RWPE2 (cell line): ENCODE data around the gene HOMER1.
A peak's percentile ranks its signal among the peaks of the same experiment; 100 is the strongest.

ENCODE experiments used
- ATAC-seq: fragments of 200-7000 bp; cut with Tn5 transposase; 3 replicates; pipeline ENCODE4 v1.9.1; 2021; ENCODE audit warnings: low read depth
- DNase-seq: peaks from one replicate; pipeline ENCODE4 v3.0.0-alpha.2; 2020; ENCODE audit warnings: low spot score
- H3K27ac ChIP-seq: fragments of 450-650 bp; 2 replicates; pipeline ENCODE4 v1.5.1; 2017; ENCODE audit warnings: mild to moderate bottlenecking; ENCODE audit not compliant: poor library complexity, severe bottlenecking
- H3K27me3 ChIP-seq: fragments of 250-450 bp; sonication (Bioruptor Pico); 2 replicates; pipeline ENCODE4 v1.5.1; 2021; ENCODE audit warnings: mild to moderate bottlenecking, moderate library complexity; ENCODE audit not compliant: insufficient read depth, poor library complexity, severe bottlenecking
- H3K36me3 ChIP-seq: fragments of 250-450 bp; sonication (Bioruptor Pico); 2 replicates; pipeline ENCODE4 v1.5.1; 2020; ENCODE audit warnings: low read depth, mild to moderate bottlenecking, moderate library complexity
- H3K4me1 ChIP-seq: fragments of 250-450 bp; sonication (Bioruptor Pico); 2 replicates; pipeline ENCODE4 v1.5.1; 2021; ENCODE audit warnings: mild to moderate bottlenecking, moderate library complexity; ENCODE audit not compliant: insufficient read depth, poor library complexity, severe bottlenecking
- H3K4me3 ChIP-seq: fragments of 250-450 bp; sonication (Bioruptor Pico); 2 replicates; pipeline ENCODE4 v1.5.1; 2021; ENCODE audit warnings: mild to moderate bottlenecking, moderate library complexity; ENCODE audit not compliant: severe bottlenecking
- H3K9me3 ChIP-seq: fragments of 250-450 bp; sonication (Bioruptor Pico); 2 replicates; pipeline ENCODE4 v1.5.1; 2021; ENCODE audit warnings: mild to moderate bottlenecking, moderate library complexity; ENCODE audit not compliant: severe bottlenecking
- TF ChIP-seq, protein P1 (sequence below): fragments of 450-650 bp; IDR thresholded peaks from one replicate; pipeline ENCODE4 v1.5.1; 2017; ENCODE audit warnings: mild to moderate bottlenecking, moderate library complexity; ENCODE audit not compliant: poor library complexity, severe bottlenecking

HOMER1 gene

DNA sequence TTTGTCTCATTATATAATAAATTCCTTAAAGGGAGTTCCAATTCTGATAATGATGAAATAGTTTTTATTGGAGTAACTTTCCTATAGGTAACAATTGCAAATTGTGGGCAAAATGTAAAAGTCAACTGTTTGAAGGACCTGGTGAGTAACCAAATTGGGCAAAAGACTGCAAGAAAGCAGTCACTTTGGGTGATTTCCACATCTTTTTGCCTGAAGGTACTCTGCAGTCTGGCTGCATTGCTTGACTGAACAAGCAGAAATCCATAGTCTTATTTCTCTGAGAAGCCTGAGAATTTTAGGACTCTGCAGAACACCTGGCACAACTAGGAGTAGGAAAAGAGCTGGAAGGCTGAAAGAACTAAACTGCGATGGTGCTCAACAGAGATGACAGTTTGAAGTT lies 114.9 kb downstream of the HOMER1 start:
- no peaks in the 10 kb centered on the region for H3K9me3 ChIP-seq
- peaks cover 18% of the 10 kb centered on the region for H3K36me3 ChIP-seq
- no peak for DNase-seq
- no peak overlapping the region for H3K4me3 ChIP-seq
- H3K27ac ChIP-seq = no peak overlapping the region
- H3K27me3 ChIP-seq = no peaks in the 10 kb centered on the region
- no peaks in the 10 kb centered on the region for H3K4me1 ChIP-seq
- peak; percentile 45; the same call in 2 of the 3 replicates for ATAC-seq
- TF ChIP-seq, protein P1, sequence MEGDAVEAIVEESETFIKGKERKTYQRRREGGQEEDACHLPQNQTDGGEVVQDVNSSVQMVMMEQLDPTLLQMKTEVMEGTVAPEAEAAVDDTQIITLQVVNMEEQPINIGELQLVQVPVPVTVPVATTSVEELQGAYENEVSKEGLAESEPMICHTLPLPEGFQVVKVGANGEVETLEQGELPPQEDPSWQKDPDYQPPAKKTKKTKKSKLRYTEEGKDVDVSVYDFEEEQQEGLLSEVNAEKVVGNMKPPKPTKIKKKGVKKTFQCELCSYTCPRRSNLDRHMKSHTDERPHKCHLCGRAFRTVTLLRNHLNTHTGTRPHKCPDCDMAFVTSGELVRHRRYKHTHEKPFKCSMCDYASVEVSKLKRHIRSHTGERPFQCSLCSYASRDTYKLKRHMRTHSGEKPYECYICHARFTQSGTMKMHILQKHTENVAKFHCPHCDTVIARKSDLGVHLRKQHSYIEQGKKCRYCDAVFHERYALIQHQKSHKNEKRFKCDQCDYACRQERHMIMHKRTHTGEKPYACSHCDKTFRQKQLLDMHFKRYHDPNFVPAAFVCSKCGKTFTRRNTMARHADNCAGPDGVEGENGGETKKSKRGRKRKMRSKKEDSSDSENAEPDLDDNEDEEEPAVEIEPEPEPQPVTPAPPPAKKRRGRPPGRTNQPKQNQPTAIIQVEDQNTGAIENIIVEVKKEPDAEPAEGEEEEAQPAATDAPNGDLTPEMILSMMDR = no peak

DNA sequence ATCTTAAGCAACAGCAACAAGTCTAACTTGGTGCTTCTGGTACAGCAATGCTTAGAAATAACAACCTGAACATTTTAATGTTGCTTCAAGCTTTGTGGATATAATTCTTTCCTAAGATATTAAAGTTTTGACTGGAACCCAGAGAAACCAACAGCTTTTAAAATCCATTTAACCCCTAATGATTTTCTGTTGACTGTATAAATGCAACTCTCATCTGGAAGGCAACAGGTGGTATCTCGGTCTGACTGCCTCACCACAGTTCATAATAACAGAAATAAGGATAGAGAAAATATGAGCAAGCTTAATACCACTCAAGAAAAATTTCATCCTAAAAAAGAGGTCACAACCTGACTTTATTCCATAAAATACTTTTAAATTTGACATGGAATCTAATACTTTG lies 116.9 kb downstream of the HOMER1 start:
- H3K27me3 ChIP-seq = no peaks in the 10 kb centered on the region
- DNase-seq (no peak), ATAC-seq (no peak)
- no peak overlapping the region for H3K4me3 ChIP-seq
- H3K36me3 ChIP-seq = peaks cover 31% of the 10 kb centered on the region
- TF ChIP-seq, protein P1 = no peak
- no peaks in the 10 kb centered on the region for H3K9me3 ChIP-seq
- H3K27ac ChIP-seq = no peak overlapping the region
- no peaks in the 10 kb centered on the region for H3K4me1 ChIP-seq

DNA sequence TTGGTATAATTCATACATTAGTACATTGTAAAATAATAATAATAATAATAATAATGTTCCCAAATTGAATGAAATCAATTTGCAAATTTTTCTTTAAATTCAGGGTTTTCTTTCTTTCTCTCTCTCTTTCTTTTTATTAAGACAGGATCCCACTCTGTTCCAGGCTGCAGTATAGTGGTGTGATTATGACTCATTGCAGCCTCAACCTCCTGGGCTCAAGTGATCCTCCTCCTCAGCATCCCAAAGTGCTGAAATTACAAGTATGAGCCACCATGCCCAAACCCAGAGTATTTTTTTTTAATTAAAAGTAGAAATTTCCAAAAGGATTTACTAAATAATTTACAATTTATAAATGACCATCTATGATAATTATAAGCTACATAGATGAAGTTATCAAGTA lies 117.7 kb downstream of the HOMER1 start:
- no peak overlapping the region for H3K27ac ChIP-seq
- DNase-seq (no peak), ATAC-seq (no peak)
- no peaks in the 10 kb centered on the region for H3K9me3 ChIP-seq
- TF ChIP-seq, protein P1 = no peak
- H3K4me3 ChIP-seq = no peak overlapping the region
- no peaks in the 10 kb centered on the region for H3K27me3 ChIP-seq
- H3K4me1 ChIP-seq = no peaks in the 10 kb centered on the region
- peaks cover 31% of the 10 kb centered on the region for H3K36me3 ChIP-seq

DNA sequence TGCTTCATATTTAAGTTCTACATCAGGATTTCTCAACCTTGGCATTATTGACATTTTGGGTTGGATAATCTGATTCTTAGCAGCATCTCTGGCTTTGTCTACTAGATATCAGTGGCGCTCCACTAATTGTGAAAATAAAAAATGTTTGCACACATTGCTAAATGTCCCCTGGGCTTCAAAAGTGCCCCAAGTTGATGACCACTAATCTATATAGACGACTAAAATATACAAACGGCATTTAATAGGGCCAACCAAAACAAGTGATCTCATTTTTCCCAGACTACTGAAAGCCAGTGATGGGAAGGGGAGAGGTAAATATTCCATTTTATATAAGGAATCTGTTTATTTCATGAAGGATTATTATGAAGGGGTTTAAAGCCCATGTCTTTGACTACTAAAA lies 118.6 kb downstream of the HOMER1 start:
- H3K27ac ChIP-seq = no peak overlapping the region
- H3K27me3 ChIP-seq = no peaks in the 10 kb centered on the region
- DNase-seq (no peak), ATAC-seq (no peak)
- no peaks in the 10 kb centered on the region for H3K9me3 ChIP-seq
- no peaks in the 10 kb centered on the region for H3K4me1 ChIP-seq
- TF ChIP-seq, protein P1 = no peak
- peaks cover 31% of the 10 kb centered on the region for H3K36me3 ChIP-seq
- no peak overlapping the region for H3K4me3 ChIP-seq

DNA sequence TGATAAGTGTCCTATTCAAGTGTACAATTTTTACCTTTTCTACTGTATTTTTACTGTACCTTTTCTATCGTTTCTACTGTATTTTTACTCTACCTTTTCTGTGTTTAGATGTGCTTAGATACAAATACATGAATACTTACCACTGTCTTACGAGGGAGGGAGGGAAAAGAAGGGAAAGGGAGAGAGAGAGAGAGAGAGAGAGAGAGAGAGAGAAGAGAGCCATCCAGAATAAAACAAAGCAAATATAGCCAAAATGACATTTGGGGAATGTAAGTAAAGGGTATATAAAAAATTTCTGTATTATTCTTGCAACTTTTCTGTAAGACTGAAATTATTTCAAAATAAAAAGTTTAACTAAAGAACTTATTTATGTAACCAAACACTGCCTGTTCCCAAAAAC lies 121.2 kb downstream of the HOMER1 start:
- TF ChIP-seq, protein P1 = no peak
- Histone ChIP-seq H3K27me3 (no peaks in the 10 kb centered on the region), H3K27ac (no peak overlapping the region), H3K36me3 (peaks cover 29% of the 10 kb centered on the region), H3K4me1 (no peaks in the 10 kb centered on the region), H3K9me3 (no peaks in the 10 kb centered on the region), H3K4me3 (no peak overlapping the region)
- ATAC-seq = no peak
- no peak for DNase-seq
